Hepatocyte (in vitro differentiated cells): ENCODE data around the gene DHODH.

Experiments
- EZH2 ChIP-seq: fragments of 200-600 bp; sonication (generic); IDR thresholded peaks from 2 replicates; pipeline ENCODE4 v1.6.1; 2016; ENCODE audit warnings: antibody characterized with exemption, mild to moderate bottlenecking, borderline replicate concordance
- TF ChIP-seq, protein P1 (sequence below): fragments of 200-600 bp; sonication (generic); IDR thresholded peaks from 2 replicates; pipeline ENCODE4 v1.5.1; 2016; ENCODE audit warnings: antibody characterized with exemption, mild to moderate bottlenecking; ENCODE audit not compliant: poor library complexity

DNA sequence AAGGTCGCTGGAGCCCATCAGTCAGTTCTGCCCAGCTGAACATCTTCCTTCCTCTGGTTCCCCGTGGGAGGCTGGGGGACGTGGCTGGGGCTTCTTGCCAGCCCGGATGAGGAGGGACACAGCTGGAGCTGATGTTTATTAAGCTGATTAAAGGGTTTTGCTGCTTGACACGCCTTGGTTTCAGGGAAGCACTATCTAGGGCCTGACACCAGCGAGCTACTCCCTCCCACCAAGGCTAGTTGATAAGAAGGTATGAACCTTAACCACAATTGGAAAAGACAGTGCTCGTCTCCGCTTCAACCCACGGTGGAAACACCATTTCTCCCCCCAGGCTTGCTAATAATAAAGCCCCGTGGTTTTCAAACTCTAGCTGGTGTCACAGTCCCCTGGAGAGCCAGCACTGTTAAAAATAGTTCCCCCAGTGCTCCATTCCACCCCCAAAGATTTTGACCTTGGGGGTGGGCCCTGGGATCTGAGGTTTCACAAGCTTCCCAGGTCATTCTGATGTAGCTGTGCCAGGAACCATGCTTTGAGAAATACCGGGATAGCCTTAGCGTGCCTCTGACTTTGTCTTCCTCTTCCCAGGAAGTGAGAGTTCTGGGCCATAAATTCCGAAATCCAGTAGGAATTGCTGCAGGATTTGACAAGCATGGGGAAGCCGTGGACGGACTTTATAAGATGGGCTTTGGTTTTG lies 5.5 kb downstream of the DHODH start:
- TF ChIP-seq, protein P1, sequence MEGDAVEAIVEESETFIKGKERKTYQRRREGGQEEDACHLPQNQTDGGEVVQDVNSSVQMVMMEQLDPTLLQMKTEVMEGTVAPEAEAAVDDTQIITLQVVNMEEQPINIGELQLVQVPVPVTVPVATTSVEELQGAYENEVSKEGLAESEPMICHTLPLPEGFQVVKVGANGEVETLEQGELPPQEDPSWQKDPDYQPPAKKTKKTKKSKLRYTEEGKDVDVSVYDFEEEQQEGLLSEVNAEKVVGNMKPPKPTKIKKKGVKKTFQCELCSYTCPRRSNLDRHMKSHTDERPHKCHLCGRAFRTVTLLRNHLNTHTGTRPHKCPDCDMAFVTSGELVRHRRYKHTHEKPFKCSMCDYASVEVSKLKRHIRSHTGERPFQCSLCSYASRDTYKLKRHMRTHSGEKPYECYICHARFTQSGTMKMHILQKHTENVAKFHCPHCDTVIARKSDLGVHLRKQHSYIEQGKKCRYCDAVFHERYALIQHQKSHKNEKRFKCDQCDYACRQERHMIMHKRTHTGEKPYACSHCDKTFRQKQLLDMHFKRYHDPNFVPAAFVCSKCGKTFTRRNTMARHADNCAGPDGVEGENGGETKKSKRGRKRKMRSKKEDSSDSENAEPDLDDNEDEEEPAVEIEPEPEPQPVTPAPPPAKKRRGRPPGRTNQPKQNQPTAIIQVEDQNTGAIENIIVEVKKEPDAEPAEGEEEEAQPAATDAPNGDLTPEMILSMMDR = no peak
- no peak for TF ChIP-seq EZH2
